ENCODE results near the gene ANKMY2.

DNA sequence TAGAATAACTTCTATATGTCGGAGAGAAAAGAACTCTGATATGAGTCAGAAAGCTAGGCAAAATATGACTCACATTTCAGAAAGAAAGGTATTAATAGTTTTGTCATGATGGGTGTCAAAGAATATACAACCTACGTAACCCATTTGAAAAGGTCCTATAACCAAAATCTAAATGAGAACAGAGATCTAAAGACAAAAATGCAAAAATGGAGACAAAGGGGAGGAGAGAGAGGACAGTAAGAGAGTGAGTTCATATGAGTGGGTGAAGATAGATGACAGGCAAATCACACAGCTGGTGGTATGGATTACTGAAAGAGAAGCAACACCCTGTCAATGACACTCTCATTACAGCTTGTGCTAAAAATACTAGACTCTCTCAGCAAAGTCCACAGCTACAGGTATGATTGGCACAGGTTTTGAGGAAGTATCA is 25.6 kb downstream of the ANKMY2 start:
- no peak for TF ChIP-seq EZH2 (IDR thresholded peaks at IDR 0.05)
- no peak for TF ChIP-seq POLR2AphosphoS5 (IDR thresholded peaks at IDR 0.05; ENCODE audit: borderline replicate concordance, low read depth, low read length)
- TF ChIP-seq FOXP2 (optimal IDR thresholded peaks at IDR 0.05; ENCODE audit: control extremely low read depth, extremely low read length, insufficient read depth), result no peak
